ENCODE data around the gene SMCO2.

SMCO2 gene

DNA sequence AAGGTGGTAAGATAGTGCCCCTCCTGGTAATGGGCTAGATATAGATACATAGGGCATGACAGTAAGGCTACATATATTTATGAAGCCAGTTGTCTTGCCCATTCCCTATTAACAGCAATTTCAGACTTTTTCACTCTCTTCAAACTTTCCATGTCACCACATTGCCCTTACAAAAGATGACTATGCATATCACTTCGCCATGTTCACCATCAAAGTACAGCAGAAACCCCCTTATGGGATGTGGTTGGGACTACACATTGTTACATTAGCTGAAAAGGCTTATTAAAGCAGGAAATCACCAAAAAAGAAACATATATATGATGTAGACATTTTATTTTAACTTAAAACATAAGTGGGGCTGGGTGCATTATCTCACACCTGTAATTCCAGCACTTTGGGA, 9.8 kb upstream of the SMCO2 start:
- TF ChIP-seq FOXP2 (optimal IDR thresholded peaks at IDR 0.05; ENCODE audit: borderline replicate concordance, extremely low read depth, extremely low read length, insufficient read depth) (no peak), SIN3A (IDR thresholded peaks at IDR 0.05; ENCODE audit: borderline replicate concordance, insufficient read depth, low read length) (no peak), POLR2AphosphoS5 (IDR thresholded peaks at IDR 0.05; ENCODE audit: low read depth, low read length) (no peak), TAF1 (IDR thresholded peaks at IDR 0.05; ENCODE audit: borderline replicate concordance, insufficient read depth, low read length) (no peak)
- TF ChIP-seq, protein P1, sequence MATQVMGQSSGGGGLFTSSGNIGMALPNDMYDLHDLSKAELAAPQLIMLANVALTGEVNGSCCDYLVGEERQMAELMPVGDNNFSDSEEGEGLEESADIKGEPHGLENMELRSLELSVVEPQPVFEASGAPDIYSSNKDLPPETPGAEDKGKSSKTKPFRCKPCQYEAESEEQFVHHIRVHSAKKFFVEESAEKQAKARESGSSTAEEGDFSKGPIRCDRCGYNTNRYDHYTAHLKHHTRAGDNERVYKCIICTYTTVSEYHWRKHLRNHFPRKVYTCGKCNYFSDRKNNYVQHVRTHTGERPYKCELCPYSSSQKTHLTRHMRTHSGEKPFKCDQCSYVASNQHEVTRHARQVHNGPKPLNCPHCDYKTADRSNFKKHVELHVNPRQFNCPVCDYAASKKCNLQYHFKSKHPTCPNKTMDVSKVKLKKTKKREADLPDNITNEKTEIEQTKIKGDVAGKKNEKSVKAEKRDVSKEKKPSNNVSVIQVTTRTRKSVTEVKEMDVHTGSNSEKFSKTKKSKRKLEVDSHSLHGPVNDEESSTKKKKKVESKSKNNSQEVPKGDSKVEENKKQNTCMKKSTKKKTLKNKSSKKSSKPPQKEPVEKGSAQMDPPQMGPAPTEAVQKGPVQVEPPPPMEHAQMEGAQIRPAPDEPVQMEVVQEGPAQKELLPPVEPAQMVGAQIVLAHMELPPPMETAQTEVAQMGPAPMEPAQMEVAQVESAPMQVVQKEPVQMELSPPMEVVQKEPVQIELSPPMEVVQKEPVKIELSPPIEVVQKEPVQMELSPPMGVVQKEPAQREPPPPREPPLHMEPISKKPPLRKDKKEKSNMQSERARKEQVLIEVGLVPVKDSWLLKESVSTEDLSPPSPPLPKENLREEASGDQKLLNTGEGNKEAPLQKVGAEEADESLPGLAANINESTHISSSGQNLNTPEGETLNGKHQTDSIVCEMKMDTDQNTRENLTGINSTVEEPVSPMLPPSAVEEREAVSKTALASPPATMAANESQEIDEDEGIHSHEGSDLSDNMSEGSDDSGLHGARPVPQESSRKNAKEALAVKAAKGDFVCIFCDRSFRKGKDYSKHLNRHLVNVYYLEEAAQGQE (IDR thresholded peaks at IDR 0.05; ENCODE audit: insufficient read depth in 1 of 2, low read depth in 2 of 2, low read length in 2 of 2): no peak

DNA sequence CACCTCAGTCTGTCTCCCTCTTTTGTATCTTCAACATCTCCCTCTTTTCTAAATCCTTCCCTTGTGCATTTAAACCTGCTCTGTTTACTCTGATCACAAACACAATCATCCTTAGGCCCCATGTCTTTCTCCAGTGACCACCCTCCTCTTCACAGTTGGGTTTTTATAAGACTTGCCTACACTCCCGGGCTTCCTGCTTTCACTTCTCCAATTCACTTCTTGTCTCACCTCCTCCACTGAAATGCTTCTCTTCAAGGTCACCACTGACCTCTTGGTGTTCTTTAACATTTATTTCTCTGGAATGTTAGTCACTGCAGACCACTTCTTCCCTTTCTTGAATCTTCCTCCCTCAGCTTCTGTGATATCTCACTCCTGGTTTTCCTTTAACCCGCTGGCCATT, 8.7 kb upstream of the SMCO2 start:
- TF ChIP-seq POLR2AphosphoS5 (IDR thresholded peaks at IDR 0.05; ENCODE audit: low read depth, low read length): no peak
- TF ChIP-seq FOXP2 (optimal IDR thresholded peaks at IDR 0.05; ENCODE audit: borderline replicate concordance, extremely low read depth, extremely low read length, insufficient read depth): no peak
- TF ChIP-seq, protein P1 (IDR thresholded peaks at IDR 0.05; ENCODE audit: insufficient read depth in 1 of 2, low read depth in 2 of 2, low read length in 2 of 2): no peak
- no peak for TF ChIP-seq TAF1 (IDR thresholded peaks at IDR 0.05; ENCODE audit: borderline replicate concordance, insufficient read depth, low read length)
- no peak for TF ChIP-seq SIN3A (IDR thresholded peaks at IDR 0.05; ENCODE audit: borderline replicate concordance, insufficient read depth, low read length)

DNA sequence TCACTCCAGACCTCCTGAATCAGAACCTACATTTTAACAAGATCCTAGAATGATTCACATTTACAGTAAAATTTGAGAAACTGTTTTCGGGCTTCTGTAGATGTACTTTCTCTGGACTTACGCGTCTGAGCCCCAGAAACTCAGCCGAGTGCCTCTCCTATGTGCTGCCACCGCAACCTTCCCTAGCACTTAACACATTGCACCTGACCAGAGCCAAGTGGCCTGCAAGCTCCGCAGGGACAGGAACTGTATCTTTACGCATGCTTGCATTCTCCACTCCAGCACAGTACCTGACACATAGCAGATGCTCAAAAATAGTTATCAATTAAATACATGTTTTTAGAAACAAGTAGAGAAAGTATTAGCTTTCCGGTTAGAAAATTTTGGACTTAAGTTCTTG, 1.2 kb downstream of the SMCO2 start:
- no peak for TF ChIP-seq SIN3A (IDR thresholded peaks at IDR 0.05; ENCODE audit: borderline replicate concordance, insufficient read depth, low read length)
- TF ChIP-seq FOXP2 (optimal IDR thresholded peaks at IDR 0.05; ENCODE audit: borderline replicate concordance, extremely low read depth, extremely low read length, insufficient read depth): no peak
- TF ChIP-seq POLR2AphosphoS5 (IDR thresholded peaks at IDR 0.05; ENCODE audit: low read depth, low read length): no peak
- TF ChIP-seq TAF1 (IDR thresholded peaks at IDR 0.05; ENCODE audit: borderline replicate concordance, insufficient read depth, low read length): no peak
- TF ChIP-seq, protein P1 (IDR thresholded peaks at IDR 0.05; ENCODE audit: insufficient read depth in 1 of 2, low read depth in 2 of 2, low read length in 2 of 2): no peak

DNA sequence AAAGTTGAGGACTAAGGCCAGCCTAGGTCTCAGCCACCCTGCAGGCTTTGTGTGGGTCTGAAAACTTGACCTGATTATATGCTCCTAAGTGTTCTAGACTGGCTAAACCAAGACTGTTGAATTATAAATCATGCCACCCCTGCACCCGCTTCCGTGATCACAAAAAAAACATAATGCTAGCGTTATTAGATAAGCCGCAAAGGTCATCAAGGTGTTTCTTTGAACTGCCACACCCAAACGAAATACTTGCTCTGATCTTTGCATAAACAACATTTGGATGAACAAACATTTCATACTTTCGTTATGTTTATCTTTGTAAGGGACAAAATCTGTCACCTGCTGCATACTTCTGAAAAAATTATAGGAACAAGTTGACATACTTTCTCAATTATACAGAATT, 2.5 kb downstream of the SMCO2 start:
- no peak for TF ChIP-seq POLR2AphosphoS5 (IDR thresholded peaks at IDR 0.05; ENCODE audit: low read depth, low read length)
- TF ChIP-seq, protein P1 (IDR thresholded peaks at IDR 0.05; ENCODE audit: insufficient read depth in 1 of 2, low read depth in 2 of 2, low read length in 2 of 2): no peak
- no peak for TF ChIP-seq FOXP2 (optimal IDR thresholded peaks at IDR 0.05; ENCODE audit: borderline replicate concordance, extremely low read depth, extremely low read length, insufficient read depth)
- TF ChIP-seq SIN3A (IDR thresholded peaks at IDR 0.05; ENCODE audit: borderline replicate concordance, insufficient read depth, low read length): no peak
- TF ChIP-seq TAF1 (IDR thresholded peaks at IDR 0.05; ENCODE audit: borderline replicate concordance, insufficient read depth, low read length): no peak
